Chondrocyte (in vitro differentiated cells): ENCODE measurements around the gene TXNL1. TPM values are rescaled to one million over a fixed set of nuclear protein-coding genes. Genes with fewer than 3 reads are reported as not detected.

Source experiments
- DNase-seq: peaks from one replicate; pipeline ENCODE4 v3.0.0; 2021; ENCODE audit warnings: mixed read lengths, low spot score
- H3K27ac Mint-ChIP-seq: one replicate; pipeline ENCODE4 v1.8.0; 2021; ENCODE audit warnings: mild to moderate bottlenecking, moderate library complexity, mixed read lengths; ENCODE audit not compliant: unreplicated experiment
- H3K27me3 Mint-ChIP-seq: 2 replicates; pipeline ENCODE4 v1.8.0; 2021; ENCODE audit warnings: low read depth, mixed read lengths
- H3K36me3 Mint-ChIP-seq: 2 replicates; pipeline ENCODE4 v1.8.0; 2021; ENCODE audit warnings: low read depth, mixed read lengths
- H3K4me1 Mint-ChIP-seq: 2 replicates; pipeline ENCODE4 v1.8.0; 2021; ENCODE audit warnings: low read depth, mild to moderate bottlenecking, mixed read lengths
- H3K4me3 Mint-ChIP-seq: one replicate; pipeline ENCODE4 v1.8.0; 2021; ENCODE audit warnings: mild to moderate bottlenecking, moderate library complexity, mixed read lengths; ENCODE audit not compliant: unreplicated experiment
- H3K9me3 Mint-ChIP-seq: 2 replicates; pipeline ENCODE4 v1.8.0; 2021; ENCODE audit warnings: low read depth, mixed read lengths
- total RNA-seq: library from RNA; stranded (reverse); gene quantifications from 3 replicates; pipeline ENCODE4 v1.2.1, GENCODE V29; 2021
- TF ChIP-seq, protein P1 (sequence below): fragments of 200-600 bp; sonication (generic); IDR thresholded peaks from 2 replicates; pipeline ENCODE4 v1.5.0; 2021; ENCODE audit warnings: antibody characterized with exemption, mild to moderate bottlenecking, moderate library complexity

The TXNL1 gene
- total RNA-seq, 1 donor from 2014 or later: 57.6 TPM

GRCh38 chr18:56643381-56643780, 5.0 kb upstream of the TXNL1 start:
- no peaks in the 10 kb centered on the region for H3K27me3 Mint-ChIP-seq
- no peak overlapping the region for H3K4me3 Mint-ChIP-seq
- TF ChIP-seq, protein P1, sequence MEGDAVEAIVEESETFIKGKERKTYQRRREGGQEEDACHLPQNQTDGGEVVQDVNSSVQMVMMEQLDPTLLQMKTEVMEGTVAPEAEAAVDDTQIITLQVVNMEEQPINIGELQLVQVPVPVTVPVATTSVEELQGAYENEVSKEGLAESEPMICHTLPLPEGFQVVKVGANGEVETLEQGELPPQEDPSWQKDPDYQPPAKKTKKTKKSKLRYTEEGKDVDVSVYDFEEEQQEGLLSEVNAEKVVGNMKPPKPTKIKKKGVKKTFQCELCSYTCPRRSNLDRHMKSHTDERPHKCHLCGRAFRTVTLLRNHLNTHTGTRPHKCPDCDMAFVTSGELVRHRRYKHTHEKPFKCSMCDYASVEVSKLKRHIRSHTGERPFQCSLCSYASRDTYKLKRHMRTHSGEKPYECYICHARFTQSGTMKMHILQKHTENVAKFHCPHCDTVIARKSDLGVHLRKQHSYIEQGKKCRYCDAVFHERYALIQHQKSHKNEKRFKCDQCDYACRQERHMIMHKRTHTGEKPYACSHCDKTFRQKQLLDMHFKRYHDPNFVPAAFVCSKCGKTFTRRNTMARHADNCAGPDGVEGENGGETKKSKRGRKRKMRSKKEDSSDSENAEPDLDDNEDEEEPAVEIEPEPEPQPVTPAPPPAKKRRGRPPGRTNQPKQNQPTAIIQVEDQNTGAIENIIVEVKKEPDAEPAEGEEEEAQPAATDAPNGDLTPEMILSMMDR: no peak
- H3K27ac Mint-ChIP-seq: no peak overlapping the region
- no peak for DNase-seq
- no peaks in the 10 kb centered on the region for H3K36me3 Mint-ChIP-seq
- H3K4me1 Mint-ChIP-seq: peaks cover 9% of the 10 kb centered on the region
- no peaks in the 10 kb centered on the region for H3K9me3 Mint-ChIP-seq

GRCh38 chr18:56641714-56642337, 3.4 kb upstream of the TXNL1 start:
- Mint-ChIP-seq H3K4me3 (no peak overlapping the region), H3K36me3 (no peaks in the 10 kb centered on the region), H3K9me3 (no peaks in the 10 kb centered on the region), H3K27ac (no peak overlapping the region), H3K4me1 (peaks cover 14% of the 10 kb centered on the region), H3K27me3 (no peaks in the 10 kb centered on the region)
- no peak for DNase-seq
- TF ChIP-seq, protein P1: no peak

GRCh38 chr18:56639571-56639970, 1.2 kb upstream of the TXNL1 start:
- TF ChIP-seq, protein P1: no peak
- peaks cover 37% of the 10 kb centered on the region for H3K4me1 Mint-ChIP-seq
- peak overlapping the region; percentile 100 for H3K27ac Mint-ChIP-seq
- DNase-seq: no peak
- H3K4me3 Mint-ChIP-seq: no peak overlapping the region
- H3K9me3 Mint-ChIP-seq: no peaks in the 10 kb centered on the region
- H3K27me3 Mint-ChIP-seq: no peaks in the 10 kb centered on the region
- peaks cover 3% of the 10 kb centered on the region for H3K36me3 Mint-ChIP-seq

- TF ChIP-seq, protein P1: no peak
- DNase-seq: no peak
- H3K36me3 Mint-ChIP-seq: peaks cover 4% of the 10 kb centered on the region
- H3K9me3 Mint-ChIP-seq: no peaks in the 10 kb centered on the region
- H3K27ac Mint-ChIP-seq: peak overlapping the region; percentile 100
- H3K4me1 Mint-ChIP-seq: peaks cover 41% of the 10 kb centered on the region
- peak overlapping the region; percentile 99 for H3K4me3 Mint-ChIP-seq
- no peaks in the 10 kb centered on the region for H3K27me3 Mint-ChIP-seq
These were observed 651 bp upstream of the TXNL1 start for GRCh38 chr18:56639104-56639381.

DNA sequence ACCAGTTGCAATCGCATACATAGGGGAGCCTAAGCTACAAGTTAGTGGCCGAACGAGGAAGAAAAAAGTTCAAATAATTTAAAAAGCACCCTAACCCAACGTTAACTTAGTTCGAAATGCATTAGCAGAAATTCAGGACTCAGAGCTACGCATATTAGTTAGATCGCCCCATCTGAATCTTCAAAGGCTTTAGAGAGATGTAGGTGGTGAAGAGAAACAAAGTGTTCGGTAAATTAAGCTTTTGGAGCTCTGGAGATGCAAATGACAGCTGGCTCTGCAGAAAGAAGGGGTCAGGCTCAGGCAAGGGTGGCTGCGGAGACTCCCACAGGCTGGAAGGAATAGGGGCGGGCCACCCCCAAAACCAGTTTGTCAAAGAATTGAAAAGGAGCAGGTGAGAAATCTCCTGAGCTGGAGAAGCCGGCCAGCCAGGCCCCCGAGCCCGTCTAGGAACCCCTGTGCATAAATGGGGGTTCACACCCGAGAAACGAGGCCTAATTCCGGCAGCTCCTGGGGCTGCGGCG, 621 bp downstream of the TXNL1 start:
- DNase-seq: no peak
- Mint-ChIP-seq H3K4me1 (peaks cover 45% of the 10 kb centered on the region), H3K27ac (peak overlapping the region; percentile 100), H3K4me3 (peak overlapping the region; percentile 99), H3K27me3 (no peaks in the 10 kb centered on the region), H3K36me3 (peaks cover 4% of the 10 kb centered on the region), H3K9me3 (no peaks in the 10 kb centered on the region)
- TF ChIP-seq, protein P1: no peak
